Measurements from ENCODE around the gene SMPX.

Gene SMPX

GRCh38 chrX:21764008-21764407 is 6.1 kb upstream of the SMPX start:
- no peak for DNase-seq (ENCODE audit: low read depth)
- no peak overlapping the region for H3K4me3 ChIP-seq (ENCODE audit: low read depth, low read length)
- TF ChIP-seq CTCF (IDR thresholded peaks at IDR 0.05; ENCODE audit: control insufficient read depth, extremely low read depth, insufficient read depth), result no peak

DNA sequence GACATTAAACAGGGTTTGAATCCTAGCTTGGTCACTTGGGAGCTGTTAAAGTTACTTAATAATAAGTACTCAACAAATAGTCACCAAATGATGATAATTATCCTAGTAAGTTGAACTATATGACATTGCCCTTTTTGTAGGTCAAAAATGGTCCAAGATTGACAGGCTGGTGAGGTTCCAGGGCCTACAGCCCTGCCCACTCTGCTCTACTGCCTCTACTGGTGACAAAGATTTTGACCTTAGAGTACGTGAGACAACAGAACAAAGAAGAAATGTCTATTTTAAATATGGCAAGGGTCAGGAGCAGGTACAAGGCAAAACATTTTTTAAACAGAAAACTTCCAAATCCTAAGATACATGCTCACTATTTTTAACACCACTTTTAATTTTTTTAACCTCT is 572 bp upstream of the SMPX start:
- no peak for TF ChIP-seq CTCF (IDR thresholded peaks at IDR 0.05; ENCODE audit: control insufficient read depth, extremely low read depth, insufficient read depth)
- no peak overlapping the region for H3K4me3 ChIP-seq (ENCODE audit: low read depth, low read length)
- no peak for DNase-seq (ENCODE audit: low read depth)

- H3K4me3 ChIP-seq (ENCODE audit: low read depth, low read length), result no peak overlapping the region
- DNase-seq (ENCODE audit: low read depth), result no peak
- no peak for TF ChIP-seq CTCF (IDR thresholded peaks at IDR 0.05; ENCODE audit: control insufficient read depth, extremely low read depth, insufficient read depth)
These were observed 959 bp downstream of the SMPX start for GRCh38 chrX:21756785-21757529.

- DNase-seq (ENCODE audit: low read depth), result no peak
- no peak for TF ChIP-seq CTCF (IDR thresholded peaks at IDR 0.05; ENCODE audit: control insufficient read depth, extremely low read depth, insufficient read depth)
These were observed 8.0 kb downstream of the SMPX start for GRCh38 chrX:21749924-21750323.

DNA sequence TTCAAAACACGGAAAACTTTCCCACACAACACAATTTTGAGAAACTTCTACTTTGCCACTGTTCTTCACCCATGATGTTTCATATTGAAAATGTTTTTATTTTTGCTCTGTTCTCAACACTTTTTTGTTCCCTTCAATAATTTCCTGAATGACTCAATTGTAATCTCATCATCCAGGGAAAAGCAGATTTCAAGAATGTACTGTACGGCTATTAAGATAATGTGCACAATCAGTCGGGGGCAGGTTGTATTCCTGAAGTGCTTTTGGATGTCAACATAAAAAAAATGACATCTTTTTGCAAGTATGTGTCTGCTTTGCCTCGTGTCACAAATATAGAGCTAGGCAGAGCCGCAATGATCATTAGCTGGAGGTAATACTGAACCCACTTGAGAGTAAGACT is 9.7 kb downstream of the SMPX start:
- DNase-seq (ENCODE audit: low read depth), result no peak
- TF ChIP-seq CTCF (IDR thresholded peaks at IDR 0.05; ENCODE audit: control insufficient read depth, extremely low read depth, insufficient read depth), result no peak
- no peak overlapping the region for H3K4me3 ChIP-seq (ENCODE audit: low read depth, low read length)

More at GRCh38 chrX:21749924-21750323, 8.0 kb downstream of the SMPX start:
- no peak overlapping the region for H3K4me3 ChIP-seq (ENCODE audit: low read depth, low read length)

GRCh38 chrX:21747558-21747957 is 10.4 kb downstream of the SMPX start:
- H3K4me3 ChIP-seq (ENCODE audit: low read depth, low read length), result no peak overlapping the region
- no peak for DNase-seq (ENCODE audit: low read depth)
- TF ChIP-seq CTCF (IDR thresholded peaks at IDR 0.05; ENCODE audit: control insufficient read depth, extremely low read depth, insufficient read depth), result no peak

- no peak for DNase-seq (ENCODE audit: low read depth)
- TF ChIP-seq CTCF (IDR thresholded peaks at IDR 0.05; ENCODE audit: control insufficient read depth, extremely low read depth, insufficient read depth), result peak; percentile 45; the same call in 1 of the 2 replicates
- no peak overlapping the region for H3K4me3 ChIP-seq (ENCODE audit: low read depth, low read length)
These were observed 12.2 kb downstream of the SMPX start for GRCh38 chrX:21745756-21746155.
